Heart right ventricle (tissue), 16 donors: ENCODE data around the gene KCTD15. TPM values are rescaled to one million over a fixed set of nuclear protein-coding genes. Genes with fewer than 3 reads are reported as not detected.

Experiments
- ATAC-seq, 8 donors: fragments of 200-7000 bp; cut with Tn5 transposase; one replicate each; pipeline ENCODE4 v1.9.1; 2020; ENCODE audit warnings: mild to moderate bottlenecking in 8 of 8, moderate library complexity in 8 of 8, moderate number of reproducible peaks in 1 of 8
- DNase-seq, 2 donors: peaks; one replicate each; pipeline ENCODE4 v3.0.0-alpha.2; 2020
- H3K27ac ChIP-seq, 10 donors: fragments of 200-600 bp; sonication (generic) in 2 of 10; one replicate each; pipeline versions ENCODE4 v1.5.0 to v1.8.0; 2020 to 2022; ENCODE audit warnings: mild to moderate bottlenecking in 3 of 10
- H3K27me3 ChIP-seq, 7 donors: fragments of 200-600 bp; one replicate each; pipeline ENCODE4 v1.8.0; 2021 to 2022; ENCODE audit warnings: mild to moderate bottlenecking in 2 of 7
- H3K36me3 ChIP-seq, 9 donors: fragments of 200-600 bp; sonication (generic) in 1 of 9; one replicate each; pipeline versions ENCODE4 v1.5.0 to v1.8.0; 2020 to 2022; ENCODE audit warnings: mild to moderate bottlenecking in 2 of 9
- H3K4me1 ChIP-seq, 9 donors: fragments of 200-600 bp; sonication (generic) in 1 of 9; one replicate each; pipeline versions ENCODE4 v1.5.0 to v1.8.0; 2020 to 2022; ENCODE audit warnings: mild to moderate bottlenecking in 4 of 9
- H3K4me3 ChIP-seq, 10 donors: fragments of 200-600 bp; sonication (generic) in 2 of 10; one replicate each; pipeline versions ENCODE4 v1.5.0 to v1.8.0; 2020 to 2022; ENCODE audit warnings: mild to moderate bottlenecking in 7 of 10, moderate library complexity in 2 of 10
- H3K9me3 ChIP-seq, 11 donors: fragments of 200-600 bp in 10 of 11; sonication (generic) in 2 of 11; one replicate each; pipeline versions ENCODE4 v1.5.0 to v1.8.0; 2013 to 2022; ENCODE audit warnings: mild to moderate bottlenecking in 2 of 11, control low read depth in 1 of 11, moderate library complexity in 1 of 11
- WGBS, 2 donors: extraction: QIAGEN DNeasy Blood & Tissue Kit; methylation state at CpG; one replicate each; pipeline ENCODE4 v1.1.7; 2013; ENCODE audit warnings: inconsistent platforms in 1 of 2; 5-methylcytosine and 5-hydroxymethylcytosine counted together
- intact Hi-C, 10 donors: fragments of 100-400 bp; cut with DNase I; formaldehyde crosslinking; loops; one replicate each; pipeline versions ENCODE4 v1.11.1 to v1.14.2; 2022
- polyA plus RNA-seq, 2 donors: library from polyadenylated mRNA; stranded (reverse); fragments of 200-250 nt; gene quantifications; one replicate each; pipeline ENCODE4 v1.2.3, GENCODE V29; 2013
- total RNA-seq, 10 donors: library from RNA; stranded (reverse); fragmentation: NEBNext Ultra II Directional in 3 of 10; extraction: Animal tissue kit (Norgen Biotek cat#: 25700) in 3 of 10; gene quantifications; one replicate each; pipeline versions ENCODE4 v1.2.1 to v1.2.4, GENCODE V29; 2021 to 2023
- TF ChIP-seq, protein P1 (sequence below), 9 donors: fragments of 200-600 bp; sonication (generic) in 2 of 9; IDR thresholded peaks; one replicate each; pipeline versions ENCODE4 v1.5.0 to v1.8.0; 2021 to 2022; ENCODE audit warnings: antibody characterized with exemption in 9 of 9, mild to moderate bottlenecking in 5 of 9, moderate library complexity in 1 of 9
- donor health status: Arrhythmogenic right ventricular cardiomyopathy.
- donor health status: ischemic (EF 13 %, LVEDD 7.1; RV severe dilation, severe dysfunction).
- donor health status: healthy with polysubstance abuse.
- donor health status: DM: no; HTN: yes; CAD: no.
- donor health status: DM: no; HTN: no; CAD: no.
- donor health status: ischemic (EF 25% LVEDD 6.9; RV normal size, moderate dysfunction).
- donor health status: ischemic (EF 25% LVEDD 5.7; RV mildly dilated, moderate dysfunction).
- donor health status: healthy.
- donor health status: DM: yes; HTN: yes; CAD: no.
- donor health status: Ischemic cardiomyopathy.
- donor health status: ischemic (EF 35%, LVEDD 5.7; RV mildly dilated, moderate dysfunction).
- donor health status: nonischemic (EF 11% LVEDD 7.7; RV severe dilation, severe dysfunction).
- donor health status: DM: yes; HTN: yes; CAD: no.
- donor health status: PGD.
- donor health status: ischemic (EF 29% LVEDD 5.4; RV normal size, mild dysfunction).
- donor health status: nonischemic (EF 23%, LVEDD 6.1; RV moderate dilation, normal function).

The KCTD15 gene
- total and polyA plus RNA-seq, 12 donors, result 3.5 to 22.5 (median 7.5) TPM

DNA sequence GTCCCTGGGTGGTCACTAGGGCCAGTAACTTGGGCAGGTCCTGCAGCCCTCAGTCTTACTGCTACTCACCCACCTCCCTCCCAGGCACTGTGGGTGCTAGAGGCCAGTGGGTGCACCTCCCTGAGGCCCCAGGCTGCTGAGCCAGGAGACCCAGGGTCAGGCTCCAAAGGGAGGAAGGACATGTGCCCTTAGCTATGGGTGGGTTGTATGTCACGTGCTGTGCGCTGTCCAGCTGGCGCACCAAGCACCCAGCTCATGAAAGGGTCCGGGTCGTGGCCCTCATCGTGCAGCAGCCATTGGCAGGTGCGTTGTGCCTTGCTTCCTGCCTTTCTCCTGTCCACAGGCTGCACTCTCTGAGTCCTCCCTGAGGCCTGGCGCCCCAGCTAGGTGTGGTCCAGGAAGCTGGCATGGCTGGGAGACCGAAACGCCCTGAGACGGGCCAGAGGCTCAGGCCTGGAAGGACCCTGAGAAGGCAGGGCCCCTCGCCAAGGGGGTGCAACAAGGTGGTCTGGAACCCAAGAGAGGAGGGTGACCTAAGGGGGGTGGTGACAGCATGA, 47.0 kb upstream of the KCTD15 start:
- intact Hi-C loops, result loop anchor here in 1 of 10 donors (10.0 kb wide), 1 partner anchor 205 kb away; no protein-coding TSS in a partner anchor
- TF ChIP-seq, protein P1, sequence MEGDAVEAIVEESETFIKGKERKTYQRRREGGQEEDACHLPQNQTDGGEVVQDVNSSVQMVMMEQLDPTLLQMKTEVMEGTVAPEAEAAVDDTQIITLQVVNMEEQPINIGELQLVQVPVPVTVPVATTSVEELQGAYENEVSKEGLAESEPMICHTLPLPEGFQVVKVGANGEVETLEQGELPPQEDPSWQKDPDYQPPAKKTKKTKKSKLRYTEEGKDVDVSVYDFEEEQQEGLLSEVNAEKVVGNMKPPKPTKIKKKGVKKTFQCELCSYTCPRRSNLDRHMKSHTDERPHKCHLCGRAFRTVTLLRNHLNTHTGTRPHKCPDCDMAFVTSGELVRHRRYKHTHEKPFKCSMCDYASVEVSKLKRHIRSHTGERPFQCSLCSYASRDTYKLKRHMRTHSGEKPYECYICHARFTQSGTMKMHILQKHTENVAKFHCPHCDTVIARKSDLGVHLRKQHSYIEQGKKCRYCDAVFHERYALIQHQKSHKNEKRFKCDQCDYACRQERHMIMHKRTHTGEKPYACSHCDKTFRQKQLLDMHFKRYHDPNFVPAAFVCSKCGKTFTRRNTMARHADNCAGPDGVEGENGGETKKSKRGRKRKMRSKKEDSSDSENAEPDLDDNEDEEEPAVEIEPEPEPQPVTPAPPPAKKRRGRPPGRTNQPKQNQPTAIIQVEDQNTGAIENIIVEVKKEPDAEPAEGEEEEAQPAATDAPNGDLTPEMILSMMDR (IDR thresholded peaks at IDR 0.05), result no peak
- ATAC-seq (no peak), DNase-seq (no peak)
- Histone ChIP-seq H3K36me3 (no peaks in the 10 kb centered on the region), H3K27ac (no peak overlapping the region), H3K9me3 (no peaks in the 10 kb centered on the region), H3K4me3 (no peak overlapping the region), H3K4me1 (no peaks in the 10 kb centered on the region), H3K27me3 (peaks cover 0 to 41% (median 20%) of the 10 kb centered on the region in 7 donors)
- WGBS, 2 donors, result 83 to 86% methylated on average over 12 of the region's 12 CpGs

DNA sequence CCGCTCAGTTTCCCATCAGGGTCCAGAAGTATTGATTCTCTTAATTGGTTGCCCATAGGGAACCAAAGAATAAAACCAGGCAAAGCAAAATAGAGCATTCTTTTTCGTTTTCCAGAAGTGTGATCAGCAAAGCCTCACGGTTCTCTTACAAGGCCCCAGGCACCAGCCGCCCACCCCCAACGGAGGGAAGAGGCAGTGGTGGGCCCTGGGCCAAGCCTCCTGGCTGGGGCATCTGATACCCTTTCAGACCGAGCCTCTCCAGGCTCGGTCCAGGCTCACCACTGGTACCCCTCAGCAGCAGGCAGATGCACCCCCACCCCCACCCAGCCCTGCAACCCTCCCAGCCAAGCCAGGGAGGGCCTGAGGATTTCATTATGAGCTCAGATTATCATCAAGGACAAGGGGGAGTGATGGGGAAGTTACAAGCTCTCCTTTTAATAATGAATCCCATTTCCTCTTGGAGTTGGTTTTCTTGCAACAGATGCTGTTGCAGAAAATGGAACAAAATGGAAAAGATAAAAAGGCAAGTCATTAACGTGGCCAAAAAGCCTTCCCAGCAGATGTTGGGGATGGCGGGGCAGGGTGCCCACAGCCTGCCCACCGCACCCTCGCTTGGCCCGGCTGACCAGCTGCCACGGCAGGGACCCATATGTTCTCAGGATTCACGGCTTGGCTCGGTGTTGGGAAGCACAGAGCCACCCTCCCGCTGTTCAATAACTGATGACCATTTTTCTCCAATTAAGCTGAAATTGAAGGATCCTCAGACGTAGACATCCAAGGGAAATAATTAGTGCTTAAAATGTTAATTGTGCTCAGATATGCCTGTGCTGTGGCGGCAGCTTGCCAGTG, 45.9 kb upstream of the KCTD15 start:
- no peaks in the 10 kb centered on the region for H3K4me1 ChIP-seq
- peaks cover 0 to 40% (median 20%) of the 10 kb centered on the region in 7 donors for H3K27me3 ChIP-seq
- H3K4me3 ChIP-seq, result no peak overlapping the region
- intact Hi-C loops, result loop anchor here in 1 of 10 donors (10.0 kb wide), 1 partner anchor 206 kb away; no protein-coding TSS in a partner anchor
- TF ChIP-seq, protein P1 (IDR thresholded peaks at IDR 0.05), result no peak
- ATAC-seq, result no peak
- H3K27ac ChIP-seq, result no peak overlapping the region
- H3K36me3 ChIP-seq, result no peaks in the 10 kb centered on the region
- no peaks in the 10 kb centered on the region for H3K9me3 ChIP-seq
- WGBS, 2 donors, result 69 to 74% methylated on average over 18 of the region's 18 CpGs
- DNase-seq, result no peak

DNA sequence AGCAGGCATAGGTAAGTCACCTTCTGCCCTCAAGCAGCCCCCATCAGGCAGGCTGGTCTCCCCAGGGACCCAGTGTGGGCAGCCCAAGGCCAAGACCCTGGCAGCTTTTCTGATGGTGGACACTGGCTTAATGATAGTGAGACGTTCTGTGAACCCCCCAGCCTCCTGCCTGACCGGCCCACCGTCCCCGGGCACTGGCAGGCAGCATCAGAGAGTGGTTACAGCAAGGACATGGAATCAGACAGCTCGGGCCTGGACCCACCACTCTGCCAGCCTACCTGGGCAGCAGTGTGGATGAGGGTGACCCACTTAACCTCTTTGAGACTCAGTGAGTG, 45.3 kb upstream of the KCTD15 start:
- WGBS, 2 donors, result 66 to 82% methylated on average over 5 of the region's 5 CpGs
- intact Hi-C loops, result loop anchor here in 1 of 10 donors (10.0 kb wide), 1 partner anchor 207 kb away; no protein-coding TSS in a partner anchor
- no peak for ATAC-seq
- H3K27ac ChIP-seq, result no peak overlapping the region
- DNase-seq, result no peak
- H3K27me3 ChIP-seq, result peaks cover 0 to 37% (median 16%) of the 10 kb centered on the region in 7 donors
- no peaks in the 10 kb centered on the region for H3K9me3 ChIP-seq
- H3K36me3 ChIP-seq, result no peaks in the 10 kb centered on the region
- H3K4me1 ChIP-seq, result no peaks in the 10 kb centered on the region
- TF ChIP-seq, protein P1 (IDR thresholded peaks at IDR 0.05), result no peak
- H3K4me3 ChIP-seq, result no peak overlapping the region

DNA sequence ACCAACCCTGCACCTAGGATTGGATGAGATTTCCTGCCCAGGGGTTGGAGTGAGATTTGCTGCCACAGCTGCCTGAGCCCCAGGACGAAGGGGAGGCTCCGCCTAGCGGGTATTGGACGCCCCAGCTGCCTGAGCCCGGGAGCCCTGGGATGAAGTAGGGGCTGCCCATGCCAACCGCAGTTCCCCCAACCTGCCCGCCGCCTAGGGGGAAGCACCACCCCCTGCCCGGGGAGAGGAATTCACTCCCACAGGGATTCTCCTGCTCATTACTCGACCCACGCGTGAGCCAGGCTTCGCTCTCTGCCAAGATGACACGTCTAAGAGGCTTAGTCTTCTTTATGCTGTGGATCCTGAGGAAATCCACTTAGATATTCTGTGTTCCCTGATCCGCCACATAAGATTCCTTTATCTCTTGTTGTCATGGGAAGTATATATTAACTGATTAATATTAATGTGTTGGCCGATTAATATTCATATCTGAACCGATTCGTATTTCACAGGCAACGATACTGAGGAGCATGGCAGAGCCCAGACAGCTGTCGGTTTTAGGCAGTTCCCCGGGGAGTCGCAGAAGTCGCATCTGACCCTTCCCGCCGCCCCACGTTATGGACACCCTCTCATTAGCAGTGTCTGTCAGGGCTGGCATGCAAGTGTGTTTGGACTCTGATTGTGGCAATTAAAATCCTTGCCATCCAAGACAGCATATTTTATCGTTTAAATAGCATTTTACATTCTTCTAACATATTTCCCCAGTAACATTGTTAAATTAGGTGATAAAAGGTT, 44.5 kb upstream of the KCTD15 start:
- WGBS, 2 donors, result 63 to 65% methylated on average over 27 of the region's 27 CpGs
- no peak for ATAC-seq
- no peaks in the 10 kb centered on the region for H3K4me1 ChIP-seq

More for the DNA sequence above, 44.5 kb upstream of the KCTD15 start:
- TF ChIP-seq, protein P1 (IDR thresholded peaks at IDR 0.05), result no peak
- Histone ChIP-seq H3K36me3 (no peaks in the 10 kb centered on the region), H3K4me3 (no peak overlapping the region), H3K27me3 (peaks cover 0 to 31% (median 12%) of the 10 kb centered on the region in 7 donors), H3K9me3 (no peaks in the 10 kb centered on the region), H3K27ac (no peak overlapping the region)
- intact Hi-C loops, result loop anchor here in 1 of 10 donors (10.0 kb wide), 1 partner anchor 207 kb away; no protein-coding TSS in a partner anchor
- DNase-seq, result no peak
